ENCODE results near the gene INPP5A.

GRCh38 chr10:132519382-132520176 is 18.0 kb upstream of the INPP5A start:
- TF ChIP-seq ZNF274 (IDR thresholded peaks at IDR 0.05; ENCODE audit: low read depth, low read length) = no peak
- no peak for TF ChIP-seq YY1 (IDR thresholded peaks at IDR 0.05; ENCODE audit: insufficient read depth, insufficient read length)
- TF ChIP-seq SUZ12 (IDR thresholded peaks at IDR 0.05; ENCODE audit: extremely low read depth, insufficient read depth, insufficient read length) = no peak
